Neural cell (in vitro differentiated cells): Measurements from ENCODE around the gene KRT86. TPM values are rescaled to one million over a fixed set of nuclear protein-coding genes. Genes with fewer than 3 reads are reported as not detected.

ENCODE experiments used
- H2AFZ ChIP-seq: fragments of 200-600, 300-800 bp; sonication (generic), shearing (Covaris generic); 2 replicates; pipeline ENCODE4 v1.6.0; 2014; ENCODE audit warnings: low read depth, mild to moderate bottlenecking, antibody characterized with exemption, low read length, moderate library complexity
- H3F3A ChIP-seq: fragments of 200-600 bp; shearing (Covaris generic); 2 replicates; pipeline ENCODE4 v1.6.1; 2016; ENCODE audit warnings: mild to moderate bottlenecking, moderate library complexity, mixed read lengths, antibody characterized with exemption, low read length; ENCODE audit not compliant: insufficient read depth, poor library complexity, severe bottlenecking
- H3K27ac ChIP-seq: fragments of 200-600, 300-800 bp; sonication (generic), shearing (Covaris generic); 2 replicates; pipeline ENCODE4 v1.5.1; 2014; ENCODE audit warnings: mild to moderate bottlenecking, low read length, moderate library complexity
- H3K27me3 ChIP-seq: fragments of 300-800, 200-600 bp; sonication (generic), shearing (Covaris generic); 2 replicates; pipeline ENCODE4 v1.6.0; 2014; ENCODE audit warnings: mild to moderate bottlenecking, low read depth, low read length, moderate library complexity; ENCODE audit not compliant: insufficient read depth
- H3K36me3 ChIP-seq: fragments of 300-800, 200-600 bp; sonication (generic), shearing (Covaris generic); 2 replicates; pipeline ENCODE4 v1.5.1; 2014; ENCODE audit warnings: mild to moderate bottlenecking, antibody characterized with exemption, low read length, moderate library complexity; ENCODE audit not compliant: insufficient read depth
- H3K4me2 ChIP-seq: fragments of 300-800, 200-600 bp; sonication (generic), shearing (Covaris generic); 2 replicates; pipeline ENCODE4 v1.6.0; 2014; ENCODE audit warnings: mild to moderate bottlenecking, low read length
- H3K4me3 ChIP-seq: fragments of 300-800, 200-600 bp; sonication (generic), shearing (Covaris generic); 2 replicates; pipeline ENCODE4 v1.5.1; 2014; ENCODE audit warnings: mild to moderate bottlenecking, low read length, moderate library complexity
- H3K79me2 ChIP-seq: fragments of 200-600 bp; shearing (Covaris generic); replicated peaks from 2 replicates; pipeline ENCODE4 v1.6.0; 2014; ENCODE audit warnings: mild to moderate bottlenecking, low read length, moderate library complexity; ENCODE audit not compliant: insufficient read depth
- H3K9ac ChIP-seq: fragments of 300-800, 200-600 bp; sonication (generic), shearing (Covaris generic); 2 replicates; pipeline ENCODE4 v1.6.1; 2016; ENCODE audit warnings: mild to moderate bottlenecking, low read length, mixed read lengths
- H3K9me2 ChIP-seq: fragments of 200-600 bp; shearing (Covaris generic); 2 replicates; pipeline ENCODE4 v1.6.1; 2016; ENCODE audit warnings: mild to moderate bottlenecking, low read length, mixed read lengths; ENCODE audit not compliant: insufficient read depth
- H3K9me3 ChIP-seq: fragments of 200-600, 300-800 bp; sonication (generic), shearing (Covaris generic); 2 replicates; pipeline ENCODE4 v1.6.1; 2016; ENCODE audit warnings: mild to moderate bottlenecking, mixed run types, low read length, moderate library complexity, mixed read lengths
- H4K20me1 ChIP-seq: fragments of 200-600 bp; shearing (Covaris generic); 2 replicates; pipeline ENCODE4 v1.6.1; 2016; ENCODE audit warnings: mild to moderate bottlenecking, mixed run types; ENCODE audit not compliant: insufficient read depth
- EP300 ChIP-seq: fragments of 450-650 bp; conservative IDR thresholded peaks from 2 replicates; pipeline ENCODE4 v1.6.1; 2014; ENCODE audit warnings: antibody characterized with exemption, mild to moderate bottlenecking, moderate library complexity; ENCODE audit not compliant: poor library complexity, severe bottlenecking
- EZH2 ChIP-seq: fragments of 200-600, 300-800 bp; shearing (Covaris generic), sonication (generic); IDR thresholded peaks from 2 replicates; pipeline ENCODE4 v1.6.1; 2014; ENCODE audit warnings: antibody characterized with exemption, low read length, borderline replicate concordance, mild to moderate bottlenecking; ENCODE audit not compliant: insufficient read depth, poor library complexity, severe bottlenecking
- MXI1 ChIP-seq: fragments of 450-650 bp; conservative IDR thresholded peaks from 2 replicates; pipeline ENCODE4 v1.6.1; 2014; ENCODE audit warnings: antibody characterized with exemption, mild to moderate bottlenecking; ENCODE audit not compliant: poor library complexity, severe bottlenecking
- POLR2AphosphoS5 ChIP-seq: IDR thresholded peaks from 2 replicates; pipeline ENCODE4 v1.6.1; 2012
- RAD21 ChIP-seq: fragments of 450-650 bp; conservative IDR thresholded peaks from 2 replicates; pipeline ENCODE4 v1.6.1; 2014; ENCODE audit warnings: antibody characterized with exemption, mild to moderate bottlenecking, moderate library complexity
- SMC3 ChIP-seq: fragments of 450-650 bp; conservative IDR thresholded peaks from 2 replicates; pipeline ENCODE4 v1.6.1; 2014; ENCODE audit warnings: antibody characterized with exemption, mild to moderate bottlenecking, moderate library complexity; ENCODE audit not compliant: poor library complexity
- TAF1 ChIP-seq: IDR thresholded peaks from 2 replicates; pipeline ENCODE4 v1.6.1; 2012; ENCODE audit warnings: low read depth
- polyA plus RNA-seq: library from polyadenylated mRNA; depleted of rRNA; stranded (reverse); fragments of >200 nt; gene quantifications from 2 replicates; pipeline ENCODE4 v1.2.3, GENCODE V29; 2014
- TF ChIP-seq, protein P1 (sequence below): IDR thresholded peaks from 2 replicates; pipeline ENCODE4 v1.6.1; 2012; ENCODE audit warnings: borderline replicate concordance
- TF ChIP-seq, protein P2 (sequence below): fragments of 450-650 bp; IDR thresholded peaks from 2 replicates; pipeline ENCODE4 v1.5.1; 2014; ENCODE audit warnings: antibody characterized with exemption, mild to moderate bottlenecking, moderate library complexity; ENCODE audit not compliant: poor library complexity, severe bottlenecking

The KRT86 gene
- polyA plus RNA-seq, 1 donor from 2014 or later = not detected

DNA sequence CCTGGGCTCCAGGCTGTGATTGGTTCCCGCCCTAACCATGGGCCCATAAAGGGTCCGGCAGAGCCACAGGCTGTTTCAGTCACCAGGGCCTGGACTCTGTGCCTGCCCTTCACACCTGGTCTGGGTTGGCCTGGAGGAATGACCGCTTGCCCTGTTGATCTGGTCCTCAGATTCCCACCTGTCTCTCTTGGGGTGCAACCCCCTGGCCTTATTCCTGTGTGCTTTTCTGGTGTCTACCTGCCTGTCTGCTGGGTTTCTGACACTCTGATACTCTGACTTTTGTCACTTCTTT is 49.7 kb downstream of the KRT86 start:
- H3F3A ChIP-seq = no peaks in the 10 kb centered on the region
- H3K27me3 ChIP-seq = no peaks in the 10 kb centered on the region
- no peaks in the 10 kb centered on the region for H3K9me2 ChIP-seq
- no peak overlapping the region for H3K4me3 ChIP-seq
- no peak overlapping the region for H3K27ac ChIP-seq
- H3K36me3 ChIP-seq = no peaks in the 10 kb centered on the region
- no peak overlapping the region for H3K4me2 ChIP-seq
- TF ChIP-seq TAF1 (no peak), EZH2 (no peak), EP300 (no peak), POLR2AphosphoS5 (no peak), MXI1 (no peak), SMC3 (no peak), RAD21 (no peak)
- TF ChIP-seq, protein P1, sequence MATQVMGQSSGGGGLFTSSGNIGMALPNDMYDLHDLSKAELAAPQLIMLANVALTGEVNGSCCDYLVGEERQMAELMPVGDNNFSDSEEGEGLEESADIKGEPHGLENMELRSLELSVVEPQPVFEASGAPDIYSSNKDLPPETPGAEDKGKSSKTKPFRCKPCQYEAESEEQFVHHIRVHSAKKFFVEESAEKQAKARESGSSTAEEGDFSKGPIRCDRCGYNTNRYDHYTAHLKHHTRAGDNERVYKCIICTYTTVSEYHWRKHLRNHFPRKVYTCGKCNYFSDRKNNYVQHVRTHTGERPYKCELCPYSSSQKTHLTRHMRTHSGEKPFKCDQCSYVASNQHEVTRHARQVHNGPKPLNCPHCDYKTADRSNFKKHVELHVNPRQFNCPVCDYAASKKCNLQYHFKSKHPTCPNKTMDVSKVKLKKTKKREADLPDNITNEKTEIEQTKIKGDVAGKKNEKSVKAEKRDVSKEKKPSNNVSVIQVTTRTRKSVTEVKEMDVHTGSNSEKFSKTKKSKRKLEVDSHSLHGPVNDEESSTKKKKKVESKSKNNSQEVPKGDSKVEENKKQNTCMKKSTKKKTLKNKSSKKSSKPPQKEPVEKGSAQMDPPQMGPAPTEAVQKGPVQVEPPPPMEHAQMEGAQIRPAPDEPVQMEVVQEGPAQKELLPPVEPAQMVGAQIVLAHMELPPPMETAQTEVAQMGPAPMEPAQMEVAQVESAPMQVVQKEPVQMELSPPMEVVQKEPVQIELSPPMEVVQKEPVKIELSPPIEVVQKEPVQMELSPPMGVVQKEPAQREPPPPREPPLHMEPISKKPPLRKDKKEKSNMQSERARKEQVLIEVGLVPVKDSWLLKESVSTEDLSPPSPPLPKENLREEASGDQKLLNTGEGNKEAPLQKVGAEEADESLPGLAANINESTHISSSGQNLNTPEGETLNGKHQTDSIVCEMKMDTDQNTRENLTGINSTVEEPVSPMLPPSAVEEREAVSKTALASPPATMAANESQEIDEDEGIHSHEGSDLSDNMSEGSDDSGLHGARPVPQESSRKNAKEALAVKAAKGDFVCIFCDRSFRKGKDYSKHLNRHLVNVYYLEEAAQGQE = no peak
- TF ChIP-seq, protein P2, sequence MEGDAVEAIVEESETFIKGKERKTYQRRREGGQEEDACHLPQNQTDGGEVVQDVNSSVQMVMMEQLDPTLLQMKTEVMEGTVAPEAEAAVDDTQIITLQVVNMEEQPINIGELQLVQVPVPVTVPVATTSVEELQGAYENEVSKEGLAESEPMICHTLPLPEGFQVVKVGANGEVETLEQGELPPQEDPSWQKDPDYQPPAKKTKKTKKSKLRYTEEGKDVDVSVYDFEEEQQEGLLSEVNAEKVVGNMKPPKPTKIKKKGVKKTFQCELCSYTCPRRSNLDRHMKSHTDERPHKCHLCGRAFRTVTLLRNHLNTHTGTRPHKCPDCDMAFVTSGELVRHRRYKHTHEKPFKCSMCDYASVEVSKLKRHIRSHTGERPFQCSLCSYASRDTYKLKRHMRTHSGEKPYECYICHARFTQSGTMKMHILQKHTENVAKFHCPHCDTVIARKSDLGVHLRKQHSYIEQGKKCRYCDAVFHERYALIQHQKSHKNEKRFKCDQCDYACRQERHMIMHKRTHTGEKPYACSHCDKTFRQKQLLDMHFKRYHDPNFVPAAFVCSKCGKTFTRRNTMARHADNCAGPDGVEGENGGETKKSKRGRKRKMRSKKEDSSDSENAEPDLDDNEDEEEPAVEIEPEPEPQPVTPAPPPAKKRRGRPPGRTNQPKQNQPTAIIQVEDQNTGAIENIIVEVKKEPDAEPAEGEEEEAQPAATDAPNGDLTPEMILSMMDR = no peak
- H4K20me1 ChIP-seq = no peaks in the 10 kb centered on the region
- H2AFZ ChIP-seq = no peak overlapping the region
- H3K79me2 ChIP-seq = no peaks in the 10 kb centered on the region
- no peak overlapping the region for H3K9ac ChIP-seq
- no peaks in the 10 kb centered on the region for H3K9me3 ChIP-seq

DNA sequence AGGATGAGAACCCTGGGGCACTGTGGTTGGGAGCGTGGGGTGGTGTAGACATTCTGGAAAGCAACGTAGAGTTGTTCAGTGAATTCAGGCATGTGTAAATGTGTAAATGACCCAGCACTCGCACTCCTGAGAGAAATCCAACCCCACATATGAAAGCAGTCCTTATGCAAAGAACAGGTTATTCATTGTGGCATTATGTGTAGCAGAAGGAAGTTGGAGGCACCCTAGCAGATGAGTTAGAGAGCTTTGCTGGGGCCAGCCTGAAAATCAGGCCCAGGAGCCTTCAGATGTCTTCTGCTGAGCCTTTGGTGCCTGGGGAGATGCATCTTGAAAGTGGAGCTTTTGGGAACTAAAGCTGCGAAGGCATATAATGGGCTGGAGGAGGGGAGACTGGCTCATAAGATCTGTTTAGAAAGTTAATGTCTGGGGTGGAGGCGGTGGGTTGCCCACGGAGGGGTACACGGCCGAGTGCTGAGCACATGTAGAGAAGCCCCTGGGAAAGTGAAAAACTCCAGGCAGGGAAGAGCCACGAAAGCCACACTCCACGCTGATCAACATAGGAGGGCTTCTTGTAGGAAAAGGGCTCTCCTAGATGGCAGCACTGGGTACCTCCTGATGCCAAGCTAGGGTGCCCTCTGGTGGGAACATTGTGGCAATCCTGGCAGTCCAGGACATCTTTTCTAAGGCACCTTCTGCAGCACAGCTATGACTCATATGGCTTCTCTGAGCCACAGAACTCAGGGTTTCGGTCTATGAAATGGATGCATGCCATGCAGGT is 52.8 kb downstream of the KRT86 start:
- H3K36me3 ChIP-seq = no peaks in the 10 kb centered on the region
- no peak overlapping the region for H3K9ac ChIP-seq
- no peak overlapping the region for H3K27ac ChIP-seq
- H3F3A ChIP-seq = no peaks in the 10 kb centered on the region
- no peaks in the 10 kb centered on the region for H3K79me2 ChIP-seq
- peak; percentile 50 for TF ChIP-seq SMC3
- no peak for TF ChIP-seq MXI1
- TF ChIP-seq, protein P1 = no peak
- peak; percentile 31 for TF ChIP-seq RAD21
- no peak for TF ChIP-seq EZH2
- no peak for TF ChIP-seq EP300
- no peak for TF ChIP-seq POLR2AphosphoS5
- no peak for TF ChIP-seq TAF1
- TF ChIP-seq, protein P2 = peak; percentile 47
- H3K27me3 ChIP-seq = no peaks in the 10 kb centered on the region
- H3K9me2 ChIP-seq = no peaks in the 10 kb centered on the region
- H3K4me3 ChIP-seq = no peak overlapping the region
- H2AFZ ChIP-seq = no peak overlapping the region
- no peaks in the 10 kb centered on the region for H4K20me1 ChIP-seq
- no peaks in the 10 kb centered on the region for H3K9me3 ChIP-seq
- H3K4me2 ChIP-seq = no peak overlapping the region
